ENCODE data around the gene ATAT1.

ATAT1 gene

GRCh38 chr6:30626484-30627366 lies at the start of gene ATAT1:
Gene ATAT1, plus strand, starts transcription at chr6:30626874.
- DNase-seq, result peak; percentile 75 to 89 (median 85)

GRCh38 chr6:30578051-30578450 lies 48.6 kb upstream of the ATAT1 start:
- DNase-seq, result no peak

- no peak for DNase-seq
Measured at GRCh38 chr6:30583921-30584320, 42.8 kb upstream of the ATAT1 start.

- DNase-seq, result no peak
Measured at GRCh38 chr6:30589754-30590358, 36.8 kb upstream of the ATAT1 start.

- DNase-seq, result no peak
Measured at GRCh38 chr6:30590509-30590908, 36.2 kb upstream of the ATAT1 start.

- no peak for DNase-seq
Measured at GRCh38 chr6:30591008-30591407, 35.7 kb upstream of the ATAT1 start.

- no peak for DNase-seq
Measured at GRCh38 chr6:30592287-30592686, 34.4 kb upstream of the ATAT1 start.

- peak; percentile 47 to 85 (median 65) for DNase-seq
Measured at GRCh38 chr6:30597315-30598144, 29.1 kb upstream of the ATAT1 start.

- DNase-seq, result no peak
Measured at GRCh38 chr6:30598912-30599624, 27.6 kb upstream of the ATAT1 start.

- no peak for DNase-seq
Measured at GRCh38 chr6:30599625-30600324, 26.9 kb upstream of the ATAT1 start.

- no peak for DNase-seq
Measured at GRCh38 chr6:30600451-30600961, 26.2 kb upstream of the ATAT1 start.

GRCh38 chr6:30601436-30601814 lies 25.2 kb upstream of the ATAT1 start:
- no peak for DNase-seq

GRCh38 chr6:30601815-30602641 lies 24.6 kb upstream of the ATAT1 start:
- no peak for DNase-seq

- DNase-seq, result no peak
Measured at GRCh38 chr6:30603961-30604360, 22.7 kb upstream of the ATAT1 start.

- DNase-seq, result no peak
Measured at GRCh38 chr6:30610065-30610464, 16.6 kb upstream of the ATAT1 start.

- no peak for DNase-seq
Measured at GRCh38 chr6:30611150-30611855, 15.4 kb upstream of the ATAT1 start.

GRCh38 chr6:30611856-30612194 lies 14.8 kb upstream of the ATAT1 start:
- DNase-seq, result no peak

- DNase-seq, result no peak
Measured at GRCh38 chr6:30612213-30612612, 14.5 kb upstream of the ATAT1 start.

GRCh38 chr6:30612687-30613248 lies 13.9 kb upstream of the ATAT1 start:
- DNase-seq, result no peak
